ENCODE results near the gene OR1F1.

GRCh38 chr16:3189869-3190268 lies 1.9 kb downstream of the OR1F1 start:
- TF ChIP-seq, protein P1, sequence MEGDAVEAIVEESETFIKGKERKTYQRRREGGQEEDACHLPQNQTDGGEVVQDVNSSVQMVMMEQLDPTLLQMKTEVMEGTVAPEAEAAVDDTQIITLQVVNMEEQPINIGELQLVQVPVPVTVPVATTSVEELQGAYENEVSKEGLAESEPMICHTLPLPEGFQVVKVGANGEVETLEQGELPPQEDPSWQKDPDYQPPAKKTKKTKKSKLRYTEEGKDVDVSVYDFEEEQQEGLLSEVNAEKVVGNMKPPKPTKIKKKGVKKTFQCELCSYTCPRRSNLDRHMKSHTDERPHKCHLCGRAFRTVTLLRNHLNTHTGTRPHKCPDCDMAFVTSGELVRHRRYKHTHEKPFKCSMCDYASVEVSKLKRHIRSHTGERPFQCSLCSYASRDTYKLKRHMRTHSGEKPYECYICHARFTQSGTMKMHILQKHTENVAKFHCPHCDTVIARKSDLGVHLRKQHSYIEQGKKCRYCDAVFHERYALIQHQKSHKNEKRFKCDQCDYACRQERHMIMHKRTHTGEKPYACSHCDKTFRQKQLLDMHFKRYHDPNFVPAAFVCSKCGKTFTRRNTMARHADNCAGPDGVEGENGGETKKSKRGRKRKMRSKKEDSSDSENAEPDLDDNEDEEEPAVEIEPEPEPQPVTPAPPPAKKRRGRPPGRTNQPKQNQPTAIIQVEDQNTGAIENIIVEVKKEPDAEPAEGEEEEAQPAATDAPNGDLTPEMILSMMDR (conservative IDR thresholded peaks at IDR 0.05 in 1 of 2, IDR thresholded peaks at IDR 0.05 in 1 of 2; ENCODE audit: low read depth in 1 of 2, low read length in 2 of 2): no peak
- TF ChIP-seq EZH2 (IDR thresholded peaks at IDR 0.05; ENCODE audit: low read length, missing control alignments): no peak

All from fibroblast of lung (primary cell).